Spleen (tissue), 7 donors: ENCODE data around the gene FILIP1L.

Experiments used
- POLR2A ChIP-seq, 3 donors: fragments of 450-650 bp; IDR thresholded peaks; one replicate each; pipeline ENCODE4 v1.5.1; 2017; ENCODE audit warnings: antibody characterized with exemption in 3 of 3, mild to moderate bottlenecking in 1 of 3
- POLR2AphosphoS5 ChIP-seq, 3 donors: sonication (generic); formaldehyde crosslinking; IDR thresholded peaks; one replicate each; pipeline ENCODE4 v1.5.1; 2017; ENCODE audit warnings: antibody characterized with exemption in 3 of 3
- TF ChIP-seq, protein P1 (sequence below), 11 experiments: fragments of 200-600 bp in 7 of 11; fragments of 450-650 bp in 4 of 11; sonication (generic) in 4 of 11; IDR thresholded peaks in 8 of 11; conservative IDR thresholded peaks in 3 of 11; 1 replicate in 7 of 11; 2 replicates in 4 of 11; pipeline versions ENCODE4 v1.4.0 to v1.8.0; 2016 to 2021; ENCODE audit warnings: antibody characterized with exemption in 11 of 11, inconsistent platforms in 4 of 11, mild to moderate bottlenecking in 1 of 11
- donor health status: DM: no; HTN: no; CAD: no; lungs with moderate emphysema.
- donor health status: DM: no; HTN: no; CAD: no.
- donor health status: DM: no; HTN: no; CAD: no.

DNA sequence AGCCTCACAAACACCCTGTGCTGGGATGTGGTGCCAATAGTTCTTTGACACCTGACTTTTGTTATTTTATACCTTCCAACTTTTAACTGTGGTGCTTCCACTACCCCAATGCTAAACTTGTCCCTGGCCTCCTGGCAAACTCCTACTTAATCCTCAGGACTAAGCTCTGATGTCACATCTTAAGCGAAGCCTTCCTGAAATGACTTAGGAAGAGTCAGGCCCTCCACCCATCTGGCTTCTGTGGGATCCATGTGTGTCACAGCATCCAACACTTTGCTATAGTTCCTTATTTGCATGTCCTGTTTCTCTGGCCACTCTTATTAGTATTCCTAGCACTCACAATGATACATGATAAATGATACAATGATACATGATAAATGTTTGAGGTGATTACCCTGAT lies 133.2 kb downstream of the FILIP1L start:
- TF ChIP-seq, protein P1, sequence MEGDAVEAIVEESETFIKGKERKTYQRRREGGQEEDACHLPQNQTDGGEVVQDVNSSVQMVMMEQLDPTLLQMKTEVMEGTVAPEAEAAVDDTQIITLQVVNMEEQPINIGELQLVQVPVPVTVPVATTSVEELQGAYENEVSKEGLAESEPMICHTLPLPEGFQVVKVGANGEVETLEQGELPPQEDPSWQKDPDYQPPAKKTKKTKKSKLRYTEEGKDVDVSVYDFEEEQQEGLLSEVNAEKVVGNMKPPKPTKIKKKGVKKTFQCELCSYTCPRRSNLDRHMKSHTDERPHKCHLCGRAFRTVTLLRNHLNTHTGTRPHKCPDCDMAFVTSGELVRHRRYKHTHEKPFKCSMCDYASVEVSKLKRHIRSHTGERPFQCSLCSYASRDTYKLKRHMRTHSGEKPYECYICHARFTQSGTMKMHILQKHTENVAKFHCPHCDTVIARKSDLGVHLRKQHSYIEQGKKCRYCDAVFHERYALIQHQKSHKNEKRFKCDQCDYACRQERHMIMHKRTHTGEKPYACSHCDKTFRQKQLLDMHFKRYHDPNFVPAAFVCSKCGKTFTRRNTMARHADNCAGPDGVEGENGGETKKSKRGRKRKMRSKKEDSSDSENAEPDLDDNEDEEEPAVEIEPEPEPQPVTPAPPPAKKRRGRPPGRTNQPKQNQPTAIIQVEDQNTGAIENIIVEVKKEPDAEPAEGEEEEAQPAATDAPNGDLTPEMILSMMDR (IDR thresholded peaks at IDR 0.05 in 8 of 11, conservative IDR thresholded peaks at IDR 0.05 in 3 of 11): no peak
- TF ChIP-seq POLR2A (IDR thresholded peaks at IDR 0.05) (no peak), POLR2AphosphoS5 (IDR thresholded peaks at IDR 0.05) (no peak)
